Activated naive CD8-positive, alpha-beta T cell treated with anti-CD3 and anti-CD28 coated beads, Interleukin-2, amount 10 ng/mL, durations not matched to agents 7 days and 5 days (primary cell): Measurements from ENCODE around the gene SIGLEC9. TPM values are rescaled to one million over a fixed set of nuclear protein-coding genes. Genes with fewer than 3 reads are reported as not detected.

Source experiments
- ATAC-seq: fragments of 150-1000 bp; cut with Tn5 transposase; one replicate; pipeline ENCODE4 v1.10.0; 2021; ENCODE audit warnings: low read depth, moderate library complexity
- POLR2A ChIA-PET: fragments of 350-600 bp; sonication (Branson Sonifier 250); formaldehyde crosslinking; loops from one replicate; lab custom pipeline; 2021; ENCODE audit warnings: antibody characterized with exemption; lab: Charles Lee
- DNase-seq: peaks from one replicate; pipeline ENCODE4 v3.0.0; 2021
- H3K27ac Mint-ChIP-seq: one replicate; pipeline ENCODE4 v1.8.0; 2022; ENCODE audit warnings: mild to moderate bottlenecking, mixed read lengths
- H3K27me3 Mint-ChIP-seq: one replicate; pipeline ENCODE4 v1.8.0; 2022; ENCODE audit warnings: mild to moderate bottlenecking, moderate library complexity, mixed read lengths
- H3K36me3 Mint-ChIP-seq: one replicate; pipeline ENCODE4 v1.8.0; 2021; ENCODE audit warnings: mild to moderate bottlenecking, mixed read lengths
- H3K4me1 Mint-ChIP-seq: one replicate; pipeline ENCODE4 v1.8.0; 2021; ENCODE audit warnings: mixed read lengths
- H3K4me3 Mint-ChIP-seq: one replicate; pipeline ENCODE4 v1.8.0; 2022; ENCODE audit warnings: mild to moderate bottlenecking, moderate library complexity, mixed read lengths
- H3K9me3 Mint-ChIP-seq: one replicate; pipeline ENCODE4 v1.8.0; 2021; ENCODE audit warnings: mixed read lengths
- total RNA-seq, 2 experiments: library from RNA; stranded (reverse); gene quantifications; one replicate each; pipeline ENCODE4 v1.2.3, GENCODE V29; 2021

SIGLEC9 gene
- total RNA-seq, 2 experiments from 2014 or later, result 1.3 to 2.0 TPM

GRCh38 chr19:51091126-51091525 lies 33.6 kb upstream of the SIGLEC9 start:
- POLR2A ChIA-PET, result no interaction called here
- Mint-ChIP-seq H3K27ac (no peak overlapping the region), H3K36me3 (no peaks in the 10 kb centered on the region), H3K27me3 (no peaks in the 10 kb centered on the region), H3K9me3 (no peaks in the 10 kb centered on the region), H3K4me1 (no peaks in the 10 kb centered on the region), H3K4me3 (no peak overlapping the region)
- DNase-seq (no peak), ATAC-seq (no peak)

- no peaks in the 10 kb centered on the region for H3K9me3 Mint-ChIP-seq
- H3K4me1 Mint-ChIP-seq, result peaks cover 7% of the 10 kb centered on the region
- no peaks in the 10 kb centered on the region for H3K27me3 Mint-ChIP-seq
- no peak for ATAC-seq
- H3K27ac Mint-ChIP-seq, result no peak overlapping the region
- POLR2A ChIA-PET, result no interaction called here
- H3K36me3 Mint-ChIP-seq, result peaks cover 6% of the 10 kb centered on the region
- no peak overlapping the region for H3K4me3 Mint-ChIP-seq
- no peak for DNase-seq
These were observed 32.5 kb upstream of the SIGLEC9 start for GRCh38 chr19:51091895-51092873.

- Mint-ChIP-seq H3K36me3 (peaks cover 12% of the 10 kb centered on the region), H3K9me3 (no peaks in the 10 kb centered on the region), H3K4me3 (no peak overlapping the region), H3K4me1 (peaks cover 10% of the 10 kb centered on the region), H3K27ac (no peak overlapping the region), H3K27me3 (no peaks in the 10 kb centered on the region)
- POLR2A ChIA-PET, result no interaction called here
- no peak for DNase-seq
- no peak for ATAC-seq
These were observed 31.6 kb upstream of the SIGLEC9 start for GRCh38 chr19:51093101-51093500.

GRCh38 chr19:51093510-51094345 lies 31.0 kb upstream of the SIGLEC9 start:
- Mint-ChIP-seq H3K27me3 (no peaks in the 10 kb centered on the region), H3K4me1 (peaks cover 10% of the 10 kb centered on the region), H3K27ac (peak overlapping the region; percentile 9), H3K4me3 (no peak overlapping the region), H3K9me3 (no peaks in the 10 kb centered on the region), H3K36me3 (peaks cover 12% of the 10 kb centered on the region)
- ATAC-seq (no peak), DNase-seq (no peak)
- POLR2A ChIA-PET, result no interaction called here

GRCh38 chr19:51094696-51095279 lies 29.9 kb upstream of the SIGLEC9 start:
- Mint-ChIP-seq H3K27me3 (no peaks in the 10 kb centered on the region), H3K27ac (no peak overlapping the region), H3K36me3 (peaks cover 14% of the 10 kb centered on the region), H3K4me1 (peaks cover 13% of the 10 kb centered on the region), H3K4me3 (no peak overlapping the region), H3K9me3 (no peaks in the 10 kb centered on the region)
- POLR2A ChIA-PET, result no interaction called here
- ATAC-seq, result no peak
- DNase-seq, result peak; percentile 51

- peak overlapping the region; percentile 41 for H3K4me3 Mint-ChIP-seq
- H3K27me3 Mint-ChIP-seq, result no peaks in the 10 kb centered on the region
- peaks cover 17% of the 10 kb centered on the region for H3K4me1 Mint-ChIP-seq
- H3K27ac Mint-ChIP-seq, result peak overlapping the region; percentile 78
- ATAC-seq (peak; percentile 27), DNase-seq (no peak)
- POLR2A ChIA-PET, result interaction anchor here (1.5 kb wide), 1 partner anchor 11 kb away, joined by 4 read pairs; no protein-coding TSS in a partner anchor
- H3K9me3 Mint-ChIP-seq, result no peaks in the 10 kb centered on the region
- H3K36me3 Mint-ChIP-seq, result peaks cover 14% of the 10 kb centered on the region
These were observed 28.1 kb upstream of the SIGLEC9 start for GRCh38 chr19:51096473-51097165.

GRCh38 chr19:51097166-51097738 lies 27.5 kb upstream of the SIGLEC9 start:
- POLR2A ChIA-PET, result interaction anchor here (1.5 kb wide), 1 partner anchor 11 kb away, joined by 4 read pairs; no protein-coding TSS in a partner anchor
- Mint-ChIP-seq H3K4me3 (peak overlapping the region; percentile 41), H3K9me3 (no peaks in the 10 kb centered on the region), H3K36me3 (peaks cover 14% of the 10 kb centered on the region), H3K27me3 (no peaks in the 10 kb centered on the region), H3K27ac (peak overlapping the region; percentile 78), H3K4me1 (peaks cover 17% of the 10 kb centered on the region)
- ATAC-seq (peak; percentile 34), DNase-seq (peak; percentile 77)

- no peak overlapping the region for H3K27ac Mint-ChIP-seq
- POLR2A ChIA-PET, result interaction anchor here (0.7 kb wide), 1 partner anchor 18 kb away, joined by 3 read pairs; no protein-coding TSS in a partner anchor
- no peaks in the 10 kb centered on the region for H3K9me3 Mint-ChIP-seq
- no peak for ATAC-seq
- no peak for DNase-seq
- H3K36me3 Mint-ChIP-seq, result peaks cover 18% of the 10 kb centered on the region
- peaks cover 21% of the 10 kb centered on the region for H3K4me1 Mint-ChIP-seq
- no peaks in the 10 kb centered on the region for H3K27me3 Mint-ChIP-seq
- no peak overlapping the region for H3K4me3 Mint-ChIP-seq
These were observed 26.9 kb upstream of the SIGLEC9 start for GRCh38 chr19:51097796-51098195.

- ATAC-seq (peak; percentile 76), DNase-seq (peak; percentile 54)
- Mint-ChIP-seq H3K9me3 (no peaks in the 10 kb centered on the region), H3K4me3 (peak overlapping the region; percentile 51), H3K27ac (no peak overlapping the region), H3K27me3 (no peaks in the 10 kb centered on the region), H3K36me3 (peaks cover 18% of the 10 kb centered on the region), H3K4me1 (peaks cover 21% of the 10 kb centered on the region)
- POLR2A ChIA-PET, result interaction anchor here (0.7 to 0.8 kb wide), 2 partner anchors 10 to 18 kb away, joined by 3 read pairs; no protein-coding TSS in a partner anchor
These were observed 26.2 kb upstream of the SIGLEC9 start for GRCh38 chr19:51098365-51099046.

GRCh38 chr19:51099047-51099382 lies 25.7 kb upstream of the SIGLEC9 start:
- peaks cover 21% of the 10 kb centered on the region for H3K4me1 Mint-ChIP-seq
- H3K4me3 Mint-ChIP-seq, result peak overlapping the region; percentile 51
- H3K27me3 Mint-ChIP-seq, result no peaks in the 10 kb centered on the region
- DNase-seq, result no peak
- ATAC-seq, result no peak
- POLR2A ChIA-PET, result interaction anchor here (0.8 kb wide), 1 partner anchor 10 kb away, joined by 3 read pairs; no protein-coding TSS in a partner anchor
- peaks cover 18% of the 10 kb centered on the region for H3K36me3 Mint-ChIP-seq
- H3K27ac Mint-ChIP-seq, result peak overlapping the region; percentile 79
- H3K9me3 Mint-ChIP-seq, result no peaks in the 10 kb centered on the region

GRCh38 chr19:51100601-51101000 lies 24.1 kb upstream of the SIGLEC9 start:
- Mint-ChIP-seq H3K27ac (no peak overlapping the region), H3K4me3 (no peak overlapping the region), H3K27me3 (no peaks in the 10 kb centered on the region), H3K9me3 (no peaks in the 10 kb centered on the region), H3K36me3 (peaks cover 18% of the 10 kb centered on the region), H3K4me1 (peaks cover 23% of the 10 kb centered on the region)
- ATAC-seq, result no peak
- POLR2A ChIA-PET, result interaction anchor here (0.7 kb wide), 1 partner anchor 750 kb away, joined by 3 read pairs; no protein-coding TSS in a partner anchor
- no peak for DNase-seq
